ENCODE measurements around the gene SH3PXD2A.

Gene SH3PXD2A

GRCh38 chr10:103751667-103752290 lies 103.6 kb downstream of the SH3PXD2A start:
- Histone ChIP-seq H3K4me3 (no peak overlapping the region), H3K36me3 (no peaks in the 10 kb centered on the region), H3K9me3 (no peaks in the 10 kb centered on the region), H3K27me3 (no peaks in the 10 kb centered on the region), H3K27ac (peak overlapping the region; percentile 33 to 55), H3K4me1 (peaks cover 0 to 19% (median 14%) of the 10 kb centered on the region in 4 donors)
- TF ChIP-seq, protein P1, sequence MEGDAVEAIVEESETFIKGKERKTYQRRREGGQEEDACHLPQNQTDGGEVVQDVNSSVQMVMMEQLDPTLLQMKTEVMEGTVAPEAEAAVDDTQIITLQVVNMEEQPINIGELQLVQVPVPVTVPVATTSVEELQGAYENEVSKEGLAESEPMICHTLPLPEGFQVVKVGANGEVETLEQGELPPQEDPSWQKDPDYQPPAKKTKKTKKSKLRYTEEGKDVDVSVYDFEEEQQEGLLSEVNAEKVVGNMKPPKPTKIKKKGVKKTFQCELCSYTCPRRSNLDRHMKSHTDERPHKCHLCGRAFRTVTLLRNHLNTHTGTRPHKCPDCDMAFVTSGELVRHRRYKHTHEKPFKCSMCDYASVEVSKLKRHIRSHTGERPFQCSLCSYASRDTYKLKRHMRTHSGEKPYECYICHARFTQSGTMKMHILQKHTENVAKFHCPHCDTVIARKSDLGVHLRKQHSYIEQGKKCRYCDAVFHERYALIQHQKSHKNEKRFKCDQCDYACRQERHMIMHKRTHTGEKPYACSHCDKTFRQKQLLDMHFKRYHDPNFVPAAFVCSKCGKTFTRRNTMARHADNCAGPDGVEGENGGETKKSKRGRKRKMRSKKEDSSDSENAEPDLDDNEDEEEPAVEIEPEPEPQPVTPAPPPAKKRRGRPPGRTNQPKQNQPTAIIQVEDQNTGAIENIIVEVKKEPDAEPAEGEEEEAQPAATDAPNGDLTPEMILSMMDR (IDR thresholded peaks at IDR 0.05) = no peak
- no peak for DNase-seq
- intact Hi-C loops (cut with DNase I; ENCODE audit: low total_unique reads) = no loop called here

GRCh38 chr10:103750836-103751235 lies 104.5 kb downstream of the SH3PXD2A start:
- no peak for DNase-seq
- peak overlapping the region; percentile 33 to 55 for H3K27ac ChIP-seq
- no peak overlapping the region for H3K4me3 ChIP-seq
- no peaks in the 10 kb centered on the region for H3K27me3 ChIP-seq
- intact Hi-C loops (cut with DNase I; ENCODE audit: low total_unique reads) = no loop called here
- peaks cover 0 to 19% (median 14%) of the 10 kb centered on the region in 4 donors for H3K4me1 ChIP-seq
- TF ChIP-seq, protein P1 (IDR thresholded peaks at IDR 0.05) = no peak
- H3K36me3 ChIP-seq = no peaks in the 10 kb centered on the region
- no peaks in the 10 kb centered on the region for H3K9me3 ChIP-seq

GRCh38 chr10:103749779-103750178 lies 105.6 kb downstream of the SH3PXD2A start:
- intact Hi-C loops (cut with DNase I; ENCODE audit: low total_unique reads) = no loop called here

GRCh38 chr10:103748020-103748419 lies 107.4 kb downstream of the SH3PXD2A start:
- Histone ChIP-seq H3K27ac (no peak overlapping the region), H3K9me3 (no peaks in the 10 kb centered on the region), H3K27me3 (no peaks in the 10 kb centered on the region), H3K4me1 (peaks cover 0 to 19% (median 14%) of the 10 kb centered on the region in 4 donors), H3K4me3 (no peak overlapping the region), H3K36me3 (no peaks in the 10 kb centered on the region)
- DNase-seq = no peak
- TF ChIP-seq, protein P1 (IDR thresholded peaks at IDR 0.05) = no peak
- intact Hi-C loops (cut with DNase I; ENCODE audit: low total_unique reads) = no loop called here

More at GRCh38 chr10:103749779-103750178, 105.6 kb downstream of the SH3PXD2A start:
- DNase-seq = no peak
- Histone ChIP-seq H3K4me1 (peaks cover 0 to 19% (median 14%) of the 10 kb centered on the region in 4 donors), H3K4me3 (no peak overlapping the region), H3K27ac (no peak overlapping the region), H3K36me3 (no peaks in the 10 kb centered on the region), H3K27me3 (no peaks in the 10 kb centered on the region), H3K9me3 (no peaks in the 10 kb centered on the region)
- TF ChIP-seq, protein P1 (IDR thresholded peaks at IDR 0.05) = no peak

DNA sequence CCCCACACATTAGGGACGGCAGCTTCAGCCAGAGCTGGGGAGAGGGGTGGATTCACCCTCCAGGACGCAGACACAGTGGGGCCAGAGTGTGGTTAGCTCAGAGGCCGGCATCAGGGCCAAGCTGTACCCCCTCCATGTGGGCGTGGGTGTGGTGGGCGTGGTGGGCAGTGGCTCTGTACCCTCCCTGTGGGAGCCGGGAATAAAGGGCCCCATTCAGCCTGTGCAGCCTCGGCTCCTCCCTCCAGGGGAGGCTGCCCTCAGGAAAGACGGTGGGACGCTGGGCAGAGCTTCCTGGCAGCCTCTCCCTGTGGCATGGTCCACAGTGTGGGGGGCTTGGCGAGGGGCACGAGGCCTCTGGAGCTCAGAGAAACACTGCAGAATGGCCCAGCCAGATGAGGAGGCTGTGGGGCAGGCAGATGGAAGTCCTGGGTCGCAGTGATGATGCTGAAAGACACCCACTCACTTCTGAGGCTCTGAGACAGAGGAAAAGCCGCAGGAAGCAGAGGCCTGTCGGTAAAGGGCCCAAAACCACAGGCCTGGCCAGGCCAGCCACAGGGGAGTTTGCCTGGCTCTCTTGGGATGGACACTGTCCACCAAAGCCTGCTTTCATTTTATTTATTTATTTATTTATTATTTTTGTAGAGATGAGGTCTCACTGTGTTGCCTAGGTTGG lies 108.0 kb downstream of the SH3PXD2A start:
- TF ChIP-seq, protein P1 (IDR thresholded peaks at IDR 0.05) = no peak
- peaks cover 0 to 17% (median 14%) of the 10 kb centered on the region in 4 donors for H3K4me1 ChIP-seq
- no peak for DNase-seq
- H3K9me3 ChIP-seq = no peaks in the 10 kb centered on the region
- H3K36me3 ChIP-seq = no peaks in the 10 kb centered on the region
- no peak overlapping the region for H3K27ac ChIP-seq
- no peaks in the 10 kb centered on the region for H3K27me3 ChIP-seq
- intact Hi-C loops (cut with DNase I; ENCODE audit: low total_unique reads) = no loop called here
- H3K4me3 ChIP-seq = no peak overlapping the region

Data from tibial artery (tissue), 4 donors.